Activated naive CD8-positive, alpha-beta T cell treated with anti-CD3 and anti-CD28 coated beads, Interleukin-2, amount 50 U/mL, for 16 hours (primary cell): ENCODE measurements around the gene DSCAML1.

Experiments used
- DNase-seq: peaks from one replicate; pipeline ENCODE4 v3.0.0-alpha.2; 2020; ENCODE audit warnings: low read depth, low spot score

Gene DSCAML1

DNA sequence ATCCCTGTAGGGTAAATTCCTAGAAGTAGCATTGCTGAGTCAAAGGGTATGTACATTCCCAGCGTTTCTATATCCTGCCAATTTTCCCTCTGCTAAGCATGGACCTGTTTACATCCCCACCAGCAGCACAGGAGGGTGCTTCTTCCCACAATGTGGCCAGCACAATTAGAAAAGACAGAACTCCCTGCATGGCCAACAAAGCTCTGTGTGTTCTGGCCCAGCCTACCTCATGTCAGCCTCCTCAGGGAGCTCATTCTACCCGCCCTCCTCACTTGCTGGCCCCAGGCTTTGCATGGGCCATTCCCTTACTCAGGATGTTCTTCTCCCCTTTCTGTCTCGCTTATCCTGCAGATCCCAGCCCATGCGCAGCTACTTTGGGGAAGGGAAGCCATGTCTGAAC lies 186.1 kb downstream of the DSCAML1 start:
- DNase-seq, result no peak

GRCh38 chr11:117610045-117610444 lies 187.0 kb downstream of the DSCAML1 start:
- DNase-seq, result no peak

GRCh38 chr11:117607449-117607848 lies 189.6 kb downstream of the DSCAML1 start:
- no peak for DNase-seq

DNA sequence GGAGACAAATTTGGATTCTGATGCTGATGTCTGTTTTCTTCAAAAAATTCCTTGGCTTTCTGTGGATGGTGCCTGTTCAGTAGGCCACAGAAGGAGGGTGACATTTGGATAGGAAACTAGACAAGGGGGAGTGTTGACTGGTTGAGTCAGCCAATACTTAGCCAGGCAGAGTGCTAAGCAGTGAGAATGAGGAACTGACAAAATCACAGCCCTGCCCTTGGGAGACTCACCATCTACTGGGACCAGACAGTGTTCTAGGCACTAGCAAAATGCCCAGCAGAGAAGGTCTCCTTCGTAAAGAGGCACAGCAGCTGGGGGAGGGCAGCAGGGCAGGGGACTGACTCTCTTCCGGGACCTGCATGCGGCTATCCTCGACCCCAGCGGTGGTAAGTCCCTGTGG lies 190.2 kb downstream of the DSCAML1 start:
- no peak for DNase-seq

- DNase-seq, result no peak
Observed at GRCh38 chr11:117606211-117606610, 190.8 kb downstream of the DSCAML1 start.

GRCh38 chr11:117605331-117605730 lies 191.7 kb downstream of the DSCAML1 start:
- no peak for DNase-seq

GRCh38 chr11:117604336-117604995 lies 192.6 kb downstream of the DSCAML1 start:
- no peak for DNase-seq

DNA sequence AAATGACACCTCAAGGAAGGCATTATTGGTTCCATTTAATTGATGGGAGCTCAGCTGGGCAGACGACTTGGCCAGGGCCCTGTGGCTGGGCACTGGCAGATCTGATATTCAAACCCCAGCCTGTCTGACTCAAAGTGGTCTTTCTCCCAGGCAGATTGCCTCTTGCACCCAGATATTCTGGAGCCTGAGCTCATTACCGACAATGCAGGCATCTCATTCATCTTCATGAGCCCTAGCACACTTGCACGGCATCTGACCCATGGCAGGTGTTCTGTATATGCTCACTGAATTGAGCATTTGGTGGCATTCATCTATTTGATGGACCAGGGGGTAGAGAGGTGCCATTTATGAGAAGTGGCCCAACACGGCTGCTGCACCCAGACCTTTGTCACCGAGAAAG lies 193.1 kb downstream of the DSCAML1 start:
- no peak for DNase-seq

DNA sequence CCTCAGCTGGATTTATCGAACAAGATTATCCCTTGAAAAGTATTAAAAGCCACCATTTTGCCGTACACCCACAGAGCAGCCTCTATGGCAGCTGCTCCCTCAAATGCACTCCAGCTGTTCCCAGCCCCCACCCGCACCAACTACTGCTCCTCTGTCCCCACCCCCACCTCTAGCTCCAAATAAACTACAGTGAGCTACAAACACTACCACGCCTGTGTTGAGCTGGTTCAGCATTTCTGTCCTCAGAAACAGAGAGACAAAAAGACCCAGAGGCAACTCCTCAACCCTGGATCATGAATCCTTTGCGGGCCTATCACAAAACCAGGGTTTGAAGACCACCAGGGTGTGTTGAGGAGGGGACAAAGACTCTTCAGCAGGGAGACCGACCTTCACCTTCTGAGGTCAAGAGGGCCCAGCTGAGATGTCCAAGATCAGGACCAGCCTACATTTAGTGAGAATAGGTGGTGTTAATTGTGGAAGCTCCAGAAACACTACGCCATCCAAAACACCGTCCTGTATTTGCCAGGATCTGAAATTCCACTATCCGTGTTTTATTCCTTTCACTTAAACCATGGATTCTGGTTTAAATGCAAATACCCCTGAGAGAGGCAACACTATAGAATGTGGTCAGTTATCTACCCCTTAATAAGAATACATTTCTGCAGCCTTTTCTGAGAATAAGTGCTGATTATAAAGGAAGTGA lies 195.9 kb downstream of the DSCAML1 start:
- no peak for DNase-seq

DNA sequence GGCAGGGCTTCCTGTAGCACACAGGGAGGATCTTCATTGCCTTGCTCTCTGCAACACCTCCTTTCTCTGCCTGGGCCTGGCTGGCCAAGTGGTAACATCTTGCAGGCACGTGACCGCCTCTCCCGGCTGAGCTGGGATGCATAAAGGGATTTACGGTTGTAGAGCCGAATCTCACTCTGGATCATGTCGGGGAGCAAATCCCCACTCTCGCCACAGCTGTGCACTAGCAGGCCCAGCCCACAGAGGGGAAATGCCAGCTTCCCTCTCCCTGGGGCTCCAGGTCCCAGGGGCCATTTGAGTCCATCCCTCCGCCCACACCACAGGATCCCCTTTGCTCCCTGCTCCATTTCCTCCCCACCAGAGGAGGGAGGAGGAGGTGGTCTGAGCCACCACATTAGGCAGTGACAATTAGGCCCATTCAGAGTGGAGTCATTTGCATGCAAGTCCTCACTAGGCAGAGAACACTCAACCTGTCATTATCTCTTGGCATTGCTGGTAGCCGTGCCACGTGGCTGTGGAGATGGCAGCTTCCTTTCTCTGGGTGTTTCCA lies 196.7 kb downstream of the DSCAML1 start:
- no peak for DNase-seq

DNA sequence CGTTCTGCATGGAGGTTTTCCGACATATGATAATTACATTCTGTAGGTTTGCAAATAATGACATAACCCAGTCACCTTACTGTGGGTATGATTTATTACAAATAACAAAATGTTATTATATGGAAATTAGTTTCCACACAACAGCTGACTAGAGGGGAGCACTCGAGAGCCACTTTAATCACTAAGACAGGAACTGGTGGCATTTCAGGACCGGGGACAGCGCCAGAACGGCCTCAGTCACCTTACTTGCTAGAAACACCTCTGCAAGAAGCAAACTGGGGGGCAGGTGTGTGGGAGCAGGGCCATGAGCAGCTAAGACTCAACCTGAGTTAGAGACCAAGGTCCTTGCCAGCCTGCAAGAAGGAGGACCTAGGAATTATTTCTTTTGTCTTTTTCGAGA lies 199.9 kb downstream of the DSCAML1 start:
- no peak for DNase-seq

GRCh38 chr11:117595440-117595839 lies 201.6 kb downstream of the DSCAML1 start:
- no peak for DNase-seq

- DNase-seq, result no peak
Observed at GRCh38 chr11:117594721-117595120, 202.3 kb downstream of the DSCAML1 start.

GRCh38 chr11:117593065-117593464 lies 204.0 kb downstream of the DSCAML1 start:
- DNase-seq, result no peak

- DNase-seq, result no peak
Observed at GRCh38 chr11:117591316-117592039, 205.5 kb downstream of the DSCAML1 start.

GRCh38 chr11:117589063-117589462 lies 208.0 kb downstream of the DSCAML1 start:
- DNase-seq, result no peak

GRCh38 chr11:117588166-117588810 lies 208.7 kb downstream of the DSCAML1 start:
- no peak for DNase-seq

- DNase-seq, result no peak
Observed at GRCh38 chr11:117587416-117587815, 209.6 kb downstream of the DSCAML1 start.

DNA sequence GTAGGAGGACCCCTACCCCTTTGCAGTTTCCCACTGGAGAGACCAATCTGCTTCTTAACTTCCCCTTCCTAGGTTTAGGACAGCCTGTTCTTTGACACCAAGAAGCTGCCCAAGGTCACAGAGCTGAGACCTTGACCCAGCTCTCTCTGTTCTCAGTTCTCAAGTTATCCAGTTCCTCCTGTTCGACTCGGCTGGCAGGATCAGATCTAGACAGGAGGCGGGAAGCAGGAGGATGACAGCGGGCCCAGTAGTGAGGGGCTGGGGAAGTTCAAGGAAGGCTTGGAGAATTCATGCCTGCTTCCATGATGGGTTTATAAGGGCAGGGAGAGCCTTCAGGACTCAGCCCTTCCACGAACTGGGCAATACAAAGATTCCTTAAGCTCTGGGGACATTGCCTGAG lies 210.6 kb downstream of the DSCAML1 start:
- DNase-seq, result no peak

DNA sequence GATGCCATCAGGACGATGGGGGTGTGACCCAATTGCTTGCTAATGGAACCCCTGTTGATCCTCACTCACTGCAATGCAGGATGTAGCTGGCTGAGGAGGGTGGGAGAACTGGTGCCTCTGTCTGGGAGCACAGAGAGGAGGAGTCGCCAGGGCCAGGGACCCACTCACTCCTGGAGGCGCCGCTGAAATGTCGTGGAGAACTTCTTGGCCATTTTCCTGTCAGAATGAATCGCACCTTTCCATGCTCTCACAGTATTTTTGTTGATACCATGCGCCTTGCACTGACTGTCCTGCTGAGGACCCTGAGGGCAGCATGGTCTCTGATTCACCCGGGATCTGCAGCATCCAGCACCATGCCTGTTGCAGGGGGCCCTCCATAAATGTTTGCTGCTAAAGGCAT lies 211.4 kb downstream of the DSCAML1 start:
- no peak for DNase-seq

DNA sequence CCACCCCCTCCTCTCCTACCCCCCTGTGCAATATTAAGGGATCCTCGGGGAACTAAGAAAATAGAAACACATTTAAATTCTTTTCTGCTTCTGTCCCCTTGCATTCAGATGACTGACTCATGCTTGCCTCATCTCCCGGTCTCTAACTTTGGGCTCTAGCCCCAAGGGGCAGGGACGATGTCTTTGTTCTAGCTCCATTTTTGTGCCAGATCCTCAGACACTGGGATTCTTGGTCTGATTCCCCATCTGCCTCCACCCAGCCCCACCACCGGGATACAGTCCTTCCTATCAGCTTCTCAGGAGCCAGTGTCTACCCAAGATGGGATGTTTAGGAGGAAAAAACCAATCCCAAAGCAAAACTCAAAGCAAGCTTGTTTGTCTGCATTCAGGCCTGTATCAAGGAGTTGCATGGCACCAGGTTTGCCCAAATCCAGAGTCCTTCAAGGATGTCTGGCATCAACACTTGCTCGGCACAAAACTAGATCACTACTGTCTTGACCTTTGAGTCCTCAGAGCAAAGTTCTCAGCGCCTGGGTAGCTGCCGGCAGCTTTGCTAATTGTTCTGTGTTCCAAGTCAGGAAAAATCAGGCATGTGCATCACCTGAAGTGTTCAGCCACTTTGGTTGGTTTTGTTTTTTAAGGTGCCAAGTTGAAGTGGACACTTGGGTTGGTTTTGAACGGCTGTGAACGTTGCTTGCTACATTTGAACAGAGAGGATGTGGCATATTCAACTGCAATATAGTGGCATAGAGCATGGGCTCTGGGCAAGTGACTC lies 212.8 kb downstream of the DSCAML1 start:
- DNase-seq, result no peak
